HL-60 (cell line): Measurements from ENCODE around the gene MGAT4A.
"Not testable (repeated sequence)": the region's sequence is repeated elsewhere in the genome, so short reads cannot be mapped to it uniquely, and the experiment has no call there.

Source experiments
- POLR2AphosphoS5 ChIP-seq: IDR thresholded peaks from 2 replicates; pipeline ENCODE4 v1.6.1; 2012; ENCODE audit warnings: low read depth
- SPI1 ChIP-seq: IDR thresholded peaks from 2 replicates; pipeline ENCODE4 v1.6.1; 2012; ENCODE audit warnings: low read depth, mild to moderate bottlenecking, borderline replicate concordance
- TF ChIP-seq, protein P1 (sequence below): IDR thresholded peaks from one replicate; pipeline ENCODE4 v1.5.1; 2011; ENCODE audit warnings: low read length, control low read depth, inconsistent platforms; ENCODE audit not compliant: insufficient read depth
- TF ChIP-seq, protein P2 (sequence below): IDR thresholded peaks from 2 replicates; pipeline ENCODE4 v1.6.1; 2012; ENCODE audit warnings: low read depth; ENCODE audit not compliant: insufficient replicate concordance

DNA sequence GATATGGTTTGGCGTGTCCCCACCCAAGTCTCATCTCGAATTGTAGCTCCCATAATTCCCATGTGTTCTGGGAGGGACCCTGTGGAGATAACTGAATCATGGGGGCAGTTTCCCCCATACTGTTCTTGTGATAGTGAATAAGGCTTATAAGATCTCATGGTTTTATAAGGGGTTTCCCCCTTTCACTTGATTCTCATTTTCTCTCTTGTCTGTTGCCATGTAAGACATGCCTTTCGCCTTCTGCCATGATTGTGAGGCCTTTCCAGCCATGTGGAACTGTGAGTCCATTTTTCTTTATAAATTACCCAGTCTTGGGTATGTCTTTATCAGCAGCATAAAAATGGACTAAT lies 71.5 kb downstream of the MGAT4A start:
- TF ChIP-seq POLR2AphosphoS5, SPI1: not testable (repeated sequence)
- TF ChIP-seq, protein P1, sequence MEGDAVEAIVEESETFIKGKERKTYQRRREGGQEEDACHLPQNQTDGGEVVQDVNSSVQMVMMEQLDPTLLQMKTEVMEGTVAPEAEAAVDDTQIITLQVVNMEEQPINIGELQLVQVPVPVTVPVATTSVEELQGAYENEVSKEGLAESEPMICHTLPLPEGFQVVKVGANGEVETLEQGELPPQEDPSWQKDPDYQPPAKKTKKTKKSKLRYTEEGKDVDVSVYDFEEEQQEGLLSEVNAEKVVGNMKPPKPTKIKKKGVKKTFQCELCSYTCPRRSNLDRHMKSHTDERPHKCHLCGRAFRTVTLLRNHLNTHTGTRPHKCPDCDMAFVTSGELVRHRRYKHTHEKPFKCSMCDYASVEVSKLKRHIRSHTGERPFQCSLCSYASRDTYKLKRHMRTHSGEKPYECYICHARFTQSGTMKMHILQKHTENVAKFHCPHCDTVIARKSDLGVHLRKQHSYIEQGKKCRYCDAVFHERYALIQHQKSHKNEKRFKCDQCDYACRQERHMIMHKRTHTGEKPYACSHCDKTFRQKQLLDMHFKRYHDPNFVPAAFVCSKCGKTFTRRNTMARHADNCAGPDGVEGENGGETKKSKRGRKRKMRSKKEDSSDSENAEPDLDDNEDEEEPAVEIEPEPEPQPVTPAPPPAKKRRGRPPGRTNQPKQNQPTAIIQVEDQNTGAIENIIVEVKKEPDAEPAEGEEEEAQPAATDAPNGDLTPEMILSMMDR, result not testable (repeated sequence)
- TF ChIP-seq, protein P2, sequence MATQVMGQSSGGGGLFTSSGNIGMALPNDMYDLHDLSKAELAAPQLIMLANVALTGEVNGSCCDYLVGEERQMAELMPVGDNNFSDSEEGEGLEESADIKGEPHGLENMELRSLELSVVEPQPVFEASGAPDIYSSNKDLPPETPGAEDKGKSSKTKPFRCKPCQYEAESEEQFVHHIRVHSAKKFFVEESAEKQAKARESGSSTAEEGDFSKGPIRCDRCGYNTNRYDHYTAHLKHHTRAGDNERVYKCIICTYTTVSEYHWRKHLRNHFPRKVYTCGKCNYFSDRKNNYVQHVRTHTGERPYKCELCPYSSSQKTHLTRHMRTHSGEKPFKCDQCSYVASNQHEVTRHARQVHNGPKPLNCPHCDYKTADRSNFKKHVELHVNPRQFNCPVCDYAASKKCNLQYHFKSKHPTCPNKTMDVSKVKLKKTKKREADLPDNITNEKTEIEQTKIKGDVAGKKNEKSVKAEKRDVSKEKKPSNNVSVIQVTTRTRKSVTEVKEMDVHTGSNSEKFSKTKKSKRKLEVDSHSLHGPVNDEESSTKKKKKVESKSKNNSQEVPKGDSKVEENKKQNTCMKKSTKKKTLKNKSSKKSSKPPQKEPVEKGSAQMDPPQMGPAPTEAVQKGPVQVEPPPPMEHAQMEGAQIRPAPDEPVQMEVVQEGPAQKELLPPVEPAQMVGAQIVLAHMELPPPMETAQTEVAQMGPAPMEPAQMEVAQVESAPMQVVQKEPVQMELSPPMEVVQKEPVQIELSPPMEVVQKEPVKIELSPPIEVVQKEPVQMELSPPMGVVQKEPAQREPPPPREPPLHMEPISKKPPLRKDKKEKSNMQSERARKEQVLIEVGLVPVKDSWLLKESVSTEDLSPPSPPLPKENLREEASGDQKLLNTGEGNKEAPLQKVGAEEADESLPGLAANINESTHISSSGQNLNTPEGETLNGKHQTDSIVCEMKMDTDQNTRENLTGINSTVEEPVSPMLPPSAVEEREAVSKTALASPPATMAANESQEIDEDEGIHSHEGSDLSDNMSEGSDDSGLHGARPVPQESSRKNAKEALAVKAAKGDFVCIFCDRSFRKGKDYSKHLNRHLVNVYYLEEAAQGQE, result not testable (repeated sequence)
